ENCODE results near the gene HLA-DRB5.
"Not testable (repeated sequence)": the region's sequence is repeated elsewhere in the genome, so short reads cannot be mapped to it uniquely, and the experiment has no call there.

Gene HLA-DRB5

GRCh38 chr6:32472781-32473375, 57.2 kb downstream of the HLA-DRB5 start:
- Histone ChIP-seq H3K36me3 (ENCODE audit: control insufficient read depth, insufficient read depth, low read length) (no peaks in the 10 kb centered on the region), H3K27me3 (replicated peaks; ENCODE audit: control insufficient read depth, insufficient read depth, low read length) (no peaks in the 10 kb centered on the region), H3K4me3 (replicated peaks; ENCODE audit: low read depth, low read length) (peak overlapping the region; percentile 28; the same call in 1 of the 2 replicates)
- no peak for DNase-seq (ENCODE audit: extremely low read depth, insufficient read length)
- TF ChIP-seq, protein P1, sequence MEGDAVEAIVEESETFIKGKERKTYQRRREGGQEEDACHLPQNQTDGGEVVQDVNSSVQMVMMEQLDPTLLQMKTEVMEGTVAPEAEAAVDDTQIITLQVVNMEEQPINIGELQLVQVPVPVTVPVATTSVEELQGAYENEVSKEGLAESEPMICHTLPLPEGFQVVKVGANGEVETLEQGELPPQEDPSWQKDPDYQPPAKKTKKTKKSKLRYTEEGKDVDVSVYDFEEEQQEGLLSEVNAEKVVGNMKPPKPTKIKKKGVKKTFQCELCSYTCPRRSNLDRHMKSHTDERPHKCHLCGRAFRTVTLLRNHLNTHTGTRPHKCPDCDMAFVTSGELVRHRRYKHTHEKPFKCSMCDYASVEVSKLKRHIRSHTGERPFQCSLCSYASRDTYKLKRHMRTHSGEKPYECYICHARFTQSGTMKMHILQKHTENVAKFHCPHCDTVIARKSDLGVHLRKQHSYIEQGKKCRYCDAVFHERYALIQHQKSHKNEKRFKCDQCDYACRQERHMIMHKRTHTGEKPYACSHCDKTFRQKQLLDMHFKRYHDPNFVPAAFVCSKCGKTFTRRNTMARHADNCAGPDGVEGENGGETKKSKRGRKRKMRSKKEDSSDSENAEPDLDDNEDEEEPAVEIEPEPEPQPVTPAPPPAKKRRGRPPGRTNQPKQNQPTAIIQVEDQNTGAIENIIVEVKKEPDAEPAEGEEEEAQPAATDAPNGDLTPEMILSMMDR (IDR thresholded peaks at IDR 0.05; ENCODE audit: insufficient read depth, low read length, poor library complexity, severe bottlenecking): no peak

- H3K36me3 ChIP-seq (ENCODE audit: control insufficient read depth, insufficient read depth, low read length); H3K27me3 ChIP-seq (replicated peaks; ENCODE audit: control insufficient read depth, insufficient read depth, low read length); DNase-seq (ENCODE audit: extremely low read depth, insufficient read length); H3K4me3 ChIP-seq (replicated peaks; ENCODE audit: low read depth, low read length): not testable (repeated sequence)
Observed at GRCh38 chr6:32467743-32468503, 62.2 kb downstream of the HLA-DRB5 start.
